Esophagus squamous epithelium (tissue), 5 donors: ENCODE data around the gene CPXM2. TPM values are rescaled to one million over a fixed set of nuclear protein-coding genes. Genes with fewer than 3 reads are reported as not detected.

Experiments used
- DNase-seq: peaks from one replicate; lab custom pipeline; 2025; lab: John Stamatoyannopoulos, UW
- H3K27ac ChIP-seq, 4 donors: fragments of 200-600 bp; sonication (generic); one replicate each; pipeline ENCODE4 v1.5.1; 2016 to 2019; ENCODE audit warnings: mild to moderate bottlenecking in 1 of 4
- H3K27me3 ChIP-seq, 4 donors: fragments of 200-600 bp; sonication (generic); 1 replicate in 3 of 4; 2 replicates in 1 of 4; pipeline versions ENCODE4 v1.5.1 to v1.6.0; 2017 to 2021; ENCODE audit warnings: antibody characterized with exemption in 1 of 4
- H3K36me3 ChIP-seq, 3 donors: fragments of 200-600 bp; sonication (generic); one replicate each; pipeline ENCODE4 v1.5.1; 2016 to 2019
- H3K4me1 ChIP-seq, 3 donors: fragments of 200-600 bp; sonication (generic); one replicate each; pipeline ENCODE4 v1.5.1; 2017 to 2019
- H3K4me3 ChIP-seq, 4 donors: fragments of 200-600 bp; sonication (generic); 1 replicate in 3 of 4; 2 replicates in 1 of 4; pipeline ENCODE4 v1.5.1; 2016 to 2019; ENCODE audit warnings: mild to moderate bottlenecking in 2 of 4, moderate library complexity in 1 of 4
- H3K9me3 ChIP-seq, 3 donors: fragments of 200-600 bp; sonication (generic); one replicate each; pipeline ENCODE4 v1.5.1; 2016 to 2019
- POLR2A ChIP-seq, 4 donors: fragments of 450-650 bp; IDR thresholded peaks; one replicate each; pipeline ENCODE4 v1.6.1; 2017; ENCODE audit warnings: antibody characterized with exemption in 4 of 4, mild to moderate bottlenecking in 4 of 4, moderate library complexity in 3 of 4
- WGBS, 2 donors: methylation state at CpG; one replicate each; pipeline ENCODE4 v1.1.5; 2018; 5-methylcytosine and 5-hydroxymethylcytosine counted together
- intact Hi-C: fragments of 100-400 bp; cut with DNase I; formaldehyde crosslinking; loops from one replicate; pipeline ENCODE4 v1.15.0; 2022
- total RNA-seq, 4 donors: library from RNA; depleted of rRNA; stranded (reverse); fragments of >200 nt; gene quantifications; one replicate each; pipeline ENCODE4 v1.1.0, GENCODE V29; 2016
- TF ChIP-seq, protein P1 (sequence below), 6 experiments: fragments of 450-650 bp in 4 of 6; fragments of 200-600 bp in 2 of 6; sonication (generic) in 2 of 6; IDR thresholded peaks; one replicate each; pipeline ENCODE4 v1.5.1; 2016 to 2019; ENCODE audit warnings: antibody characterized with exemption in 6 of 6, mild to moderate bottlenecking in 4 of 6, moderate library complexity in 4 of 6
- donor health status: DM: yes; HTN: yes; CAD: no.

The CPXM2 gene
- total RNA-seq, 4 donors from 2014 or later, result 2.5 to 9.2 (median 3.0) TPM

DNA sequence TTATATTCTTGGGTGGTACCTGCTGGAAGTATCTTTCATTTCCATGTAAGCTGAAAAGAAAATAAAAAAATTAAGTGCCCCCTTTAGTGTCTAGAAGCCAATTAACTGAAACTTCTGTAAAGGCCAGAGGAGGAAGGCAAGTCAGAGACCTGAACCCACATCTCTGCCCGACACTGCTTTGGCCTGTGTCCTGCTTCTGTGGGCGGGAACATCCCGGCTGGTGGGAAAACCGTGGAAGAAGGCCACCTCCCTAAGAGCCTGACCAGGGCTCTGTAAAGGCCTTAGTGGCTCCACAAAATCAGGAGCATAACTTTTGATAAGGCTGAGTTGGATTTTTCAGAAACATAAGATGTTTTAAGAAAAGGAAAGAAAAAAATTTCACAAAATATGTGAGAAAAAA lies 9.4 kb downstream of the CPXM2 start:
- no peak for TF ChIP-seq POLR2A (IDR thresholded peaks at IDR 0.05)
- intact Hi-C loops, result no loop called here
- Histone ChIP-seq H3K36me3 (no peaks in the 10 kb centered on the region), H3K27me3 (no peaks in the 10 kb centered on the region), H3K4me3 (no peak overlapping the region), H3K4me1 (peaks cover 26 to 51% (median 33%) of the 10 kb centered on the region in 3 donors), H3K27ac (peak overlapping the region in 2 of 4 donors; percentile 1 to 74), H3K9me3 (peaks cover 0 to 3% (median 0%) of the 10 kb centered on the region in 3 donors)
- no peak for DNase-seq
- WGBS, 2 donors, result 29 to 65% methylated on average over 2 to 4 of the region's 4 CpGs

DNA sequence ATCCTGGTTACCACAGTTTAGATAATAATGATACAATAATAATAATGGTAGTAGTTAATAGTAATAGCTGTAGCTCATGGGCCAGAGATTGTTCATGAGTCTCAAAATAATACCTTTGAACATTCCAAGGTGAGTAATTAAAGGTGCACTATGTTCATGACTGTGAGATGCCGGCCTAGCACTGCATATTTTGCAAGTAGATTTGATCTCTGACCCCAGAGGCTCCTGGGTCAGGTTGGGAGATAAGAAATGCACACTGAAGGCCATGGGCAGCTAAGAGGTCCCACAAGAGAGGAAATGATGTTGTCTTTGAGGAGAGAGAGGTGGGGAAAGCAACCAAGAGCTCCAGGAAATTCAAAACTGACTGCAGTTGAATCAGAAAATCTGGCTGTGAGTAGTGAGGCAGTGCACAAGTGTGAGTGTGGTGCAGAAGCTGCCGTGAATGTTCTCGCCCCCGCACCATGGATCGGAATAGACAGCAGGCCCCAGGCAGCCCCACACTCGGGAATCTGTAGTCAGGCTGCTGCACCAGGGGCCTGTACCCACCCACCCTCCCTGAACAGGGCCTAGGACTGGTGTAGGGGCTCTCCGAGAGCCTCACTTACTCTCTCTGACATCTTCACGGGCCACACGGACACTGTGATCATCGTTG lies 11.9 kb downstream of the CPXM2 start:
- Histone ChIP-seq H3K27me3 (no peaks in the 10 kb centered on the region), H3K4me3 (no peak overlapping the region), H3K4me1 (peaks cover 15 to 30% (median 18%) of the 10 kb centered on the region in 3 donors), H3K9me3 (peaks cover 0 to 4% (median 0%) of the 10 kb centered on the region in 3 donors), H3K36me3 (no peaks in the 10 kb centered on the region), H3K27ac (peak overlapping the region in 1 of 4 donors; percentile 63)
- 80 to 82% methylated on average over 6 to 10 of the region's 10 CpGs for WGBS, 2 donors
- no peak for DNase-seq
- intact Hi-C loops, result no loop called here
- TF ChIP-seq, protein P1, sequence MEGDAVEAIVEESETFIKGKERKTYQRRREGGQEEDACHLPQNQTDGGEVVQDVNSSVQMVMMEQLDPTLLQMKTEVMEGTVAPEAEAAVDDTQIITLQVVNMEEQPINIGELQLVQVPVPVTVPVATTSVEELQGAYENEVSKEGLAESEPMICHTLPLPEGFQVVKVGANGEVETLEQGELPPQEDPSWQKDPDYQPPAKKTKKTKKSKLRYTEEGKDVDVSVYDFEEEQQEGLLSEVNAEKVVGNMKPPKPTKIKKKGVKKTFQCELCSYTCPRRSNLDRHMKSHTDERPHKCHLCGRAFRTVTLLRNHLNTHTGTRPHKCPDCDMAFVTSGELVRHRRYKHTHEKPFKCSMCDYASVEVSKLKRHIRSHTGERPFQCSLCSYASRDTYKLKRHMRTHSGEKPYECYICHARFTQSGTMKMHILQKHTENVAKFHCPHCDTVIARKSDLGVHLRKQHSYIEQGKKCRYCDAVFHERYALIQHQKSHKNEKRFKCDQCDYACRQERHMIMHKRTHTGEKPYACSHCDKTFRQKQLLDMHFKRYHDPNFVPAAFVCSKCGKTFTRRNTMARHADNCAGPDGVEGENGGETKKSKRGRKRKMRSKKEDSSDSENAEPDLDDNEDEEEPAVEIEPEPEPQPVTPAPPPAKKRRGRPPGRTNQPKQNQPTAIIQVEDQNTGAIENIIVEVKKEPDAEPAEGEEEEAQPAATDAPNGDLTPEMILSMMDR (IDR thresholded peaks at IDR 0.05), result no peak
- no peak for TF ChIP-seq POLR2A (IDR thresholded peaks at IDR 0.05)

DNA sequence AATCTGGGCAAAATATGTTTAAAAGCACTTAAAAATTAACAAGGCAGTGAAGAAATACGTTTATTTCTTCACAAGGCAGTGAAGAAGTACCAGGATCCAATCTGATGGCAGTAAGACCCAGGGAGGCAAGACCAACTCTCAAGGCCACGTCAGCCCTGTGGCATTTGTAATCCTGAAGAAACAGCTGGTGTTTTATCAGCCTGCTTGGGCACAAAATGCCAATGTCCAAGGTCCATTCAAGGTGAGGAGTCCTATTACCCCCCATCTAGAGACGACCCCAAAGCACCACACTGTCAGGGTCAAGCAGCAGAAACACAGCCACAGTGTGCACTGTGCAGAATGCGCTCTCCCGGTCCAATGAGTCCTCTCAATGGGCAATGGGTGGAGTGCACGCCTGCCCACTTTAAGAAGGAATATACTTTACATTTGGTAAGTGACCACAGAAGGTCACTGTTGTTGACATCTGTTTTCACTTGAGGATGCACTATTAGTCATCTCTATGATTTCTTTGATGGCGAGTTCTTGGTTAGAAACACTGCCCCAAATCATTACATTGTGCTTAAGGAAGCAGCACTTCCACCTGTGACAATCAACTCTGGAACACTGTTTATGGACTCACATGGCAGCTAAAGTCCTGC lies 12.8 kb downstream of the CPXM2 start:
- Histone ChIP-seq H3K4me3 (no peak overlapping the region), H3K36me3 (no peaks in the 10 kb centered on the region), H3K9me3 (peaks cover 0 to 4% (median 0%) of the 10 kb centered on the region in 3 donors), H3K27me3 (no peaks in the 10 kb centered on the region), H3K27ac (no peak overlapping the region), H3K4me1 (peaks cover 8 to 21% (median 8%) of the 10 kb centered on the region in 3 donors)
- TF ChIP-seq POLR2A (IDR thresholded peaks at IDR 0.05), result no peak
- TF ChIP-seq, protein P1 (IDR thresholded peaks at IDR 0.05), result no peak
- WGBS, 2 donors, result 72 to 82% methylated on average over 7 of the region's 7 CpGs
- intact Hi-C loops, result no loop called here
- DNase-seq, result no peak

DNA sequence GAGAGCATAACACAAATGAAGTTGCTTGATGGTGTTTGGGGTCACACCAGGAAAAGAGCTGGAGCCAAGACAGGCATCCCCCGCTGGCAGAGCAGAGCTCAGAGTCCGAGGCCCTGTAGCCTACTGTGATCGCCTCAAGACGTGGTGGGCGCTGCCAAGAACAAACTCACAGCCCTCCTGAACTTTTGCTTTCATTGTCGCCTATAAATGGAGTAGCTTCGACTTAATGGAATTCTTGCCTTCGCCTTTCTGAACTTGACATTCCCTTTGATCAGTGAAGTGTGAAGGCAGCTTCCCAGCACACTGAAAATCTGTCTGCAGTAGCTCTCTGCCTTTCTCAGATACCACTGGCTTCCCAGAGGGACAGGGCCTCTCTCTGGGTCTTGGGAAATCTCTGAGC lies 21.3 kb downstream of the CPXM2 start:
- Histone ChIP-seq H3K36me3 (no peaks in the 10 kb centered on the region), H3K4me1 (peaks cover 0 to 43% (median 12%) of the 10 kb centered on the region in 3 donors), H3K27me3 (no peaks in the 10 kb centered on the region), H3K9me3 (no peaks in the 10 kb centered on the region), H3K4me3 (no peak overlapping the region), H3K27ac (peak overlapping the region in 3 of 4 donors; percentile 39 to 49 (median 46))
- DNase-seq, result no peak
- 43 to 57% methylated on average over 7 to 8 of the region's 8 CpGs for WGBS, 2 donors
- TF ChIP-seq, protein P1 (IDR thresholded peaks at IDR 0.05), result no peak
- TF ChIP-seq POLR2A (IDR thresholded peaks at IDR 0.05), result no peak
- intact Hi-C loops, result no loop called here

DNA sequence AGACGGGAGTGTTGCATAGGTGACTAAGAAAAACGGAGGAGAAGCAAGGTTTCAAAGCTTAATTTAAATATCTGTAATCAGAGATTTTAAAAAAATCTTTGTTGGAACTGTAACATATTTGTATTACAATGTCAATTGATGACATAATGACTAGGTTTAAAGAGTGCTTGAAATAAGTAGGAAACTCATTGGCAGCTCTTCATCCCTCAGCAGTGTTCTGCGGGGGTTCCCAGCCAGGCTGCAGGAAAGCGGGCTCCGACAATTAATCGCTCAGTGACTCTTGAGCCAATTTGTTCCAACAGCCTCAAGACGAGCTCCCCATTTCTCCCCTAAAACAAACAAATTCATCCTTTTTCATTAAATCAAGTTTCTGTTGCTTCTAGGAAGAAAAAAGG lies 22.6 kb downstream of the CPXM2 start:
- no peaks in the 10 kb centered on the region for H3K27me3 ChIP-seq
- peak overlapping the region in 2 of 4 donors; percentile 10 to 80 for H3K27ac ChIP-seq
- 62 to 67% methylated on average over 7 of the region's 7 CpGs for WGBS, 2 donors
- no peaks in the 10 kb centered on the region for H3K36me3 ChIP-seq
- intact Hi-C loops, result no loop called here
- H3K4me1 ChIP-seq, result peaks cover 0 to 48% (median 18%) of the 10 kb centered on the region in 3 donors
- TF ChIP-seq, protein P1 (IDR thresholded peaks at IDR 0.05), result no peak
- no peak for TF ChIP-seq POLR2A (IDR thresholded peaks at IDR 0.05)
- DNase-seq, result no peak
- H3K4me3 ChIP-seq, result no peak overlapping the region
- H3K9me3 ChIP-seq, result no peaks in the 10 kb centered on the region
